Measurements from ENCODE around the gene GRIP2. TPM values are rescaled to one million over a fixed set of nuclear protein-coding genes. Genes with fewer than 3 reads are reported as not detected.

Gene GRIP2
- polyA plus RNA-seq, 1 experiment, result not detected

DNA sequence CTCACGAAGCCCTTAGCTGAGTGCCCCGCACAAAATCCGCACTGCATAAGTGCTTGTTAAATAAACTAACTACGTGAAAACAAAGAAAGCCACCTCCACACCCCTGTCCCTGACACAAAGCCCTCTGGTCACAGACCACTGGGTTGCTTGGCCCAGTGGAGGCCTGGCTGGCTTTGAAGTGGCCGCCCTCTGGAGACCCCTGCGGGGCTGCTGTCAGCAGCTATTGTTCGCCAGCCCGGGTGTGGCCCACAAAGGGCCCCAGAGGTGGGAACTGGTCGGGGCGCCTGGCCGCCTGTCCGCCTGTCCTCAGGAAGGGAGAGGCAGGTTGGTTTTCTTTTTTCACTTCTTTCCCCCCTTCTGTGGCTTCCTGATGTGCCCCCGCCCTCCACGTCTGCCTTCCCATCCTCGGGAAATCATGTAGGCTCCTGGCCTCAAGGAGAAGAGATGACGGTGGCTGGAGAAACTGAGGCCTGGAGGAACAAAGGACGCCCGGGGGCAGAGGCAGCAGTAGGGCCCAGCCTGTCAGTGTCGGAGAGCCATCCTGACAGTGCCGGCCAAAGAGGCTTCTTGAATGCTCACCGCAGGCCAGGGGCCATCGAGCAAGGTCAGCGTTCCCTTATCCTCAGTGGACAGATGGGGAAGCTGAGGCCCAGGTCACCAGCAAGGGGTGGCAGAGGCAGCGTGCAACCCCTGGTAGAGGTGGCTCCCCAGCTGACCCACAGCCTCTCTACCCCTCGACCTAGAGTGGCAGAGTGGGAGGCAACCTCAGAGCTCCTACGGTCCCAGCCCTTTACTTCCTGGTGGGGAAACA lies 76.6 kb downstream of the GRIP2 start:
- no peak overlapping the region for H3K4me3 ChIP-seq (ENCODE audit: low read depth, low read length)
- TF ChIP-seq, protein P1, sequence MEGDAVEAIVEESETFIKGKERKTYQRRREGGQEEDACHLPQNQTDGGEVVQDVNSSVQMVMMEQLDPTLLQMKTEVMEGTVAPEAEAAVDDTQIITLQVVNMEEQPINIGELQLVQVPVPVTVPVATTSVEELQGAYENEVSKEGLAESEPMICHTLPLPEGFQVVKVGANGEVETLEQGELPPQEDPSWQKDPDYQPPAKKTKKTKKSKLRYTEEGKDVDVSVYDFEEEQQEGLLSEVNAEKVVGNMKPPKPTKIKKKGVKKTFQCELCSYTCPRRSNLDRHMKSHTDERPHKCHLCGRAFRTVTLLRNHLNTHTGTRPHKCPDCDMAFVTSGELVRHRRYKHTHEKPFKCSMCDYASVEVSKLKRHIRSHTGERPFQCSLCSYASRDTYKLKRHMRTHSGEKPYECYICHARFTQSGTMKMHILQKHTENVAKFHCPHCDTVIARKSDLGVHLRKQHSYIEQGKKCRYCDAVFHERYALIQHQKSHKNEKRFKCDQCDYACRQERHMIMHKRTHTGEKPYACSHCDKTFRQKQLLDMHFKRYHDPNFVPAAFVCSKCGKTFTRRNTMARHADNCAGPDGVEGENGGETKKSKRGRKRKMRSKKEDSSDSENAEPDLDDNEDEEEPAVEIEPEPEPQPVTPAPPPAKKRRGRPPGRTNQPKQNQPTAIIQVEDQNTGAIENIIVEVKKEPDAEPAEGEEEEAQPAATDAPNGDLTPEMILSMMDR (IDR thresholded peaks at IDR 0.05; ENCODE audit: low read depth, low read length), result no peak
- ChIA-PET POLR2A (no interaction called here), CTCF (interaction anchor here (0.6 to 5.6 kb wide), 5 partner anchors 10 to 285 kb away, joined by 3 to 152 read pairs (median 4); partner anchors contain the start of genes LSM3 and XPC)
- no peak for DNase-seq (ENCODE audit: low read depth, low spot score)
- no peaks in the 10 kb centered on the region for H3K9me3 ChIP-seq (ENCODE audit: control insufficient read depth, insufficient read depth, low read length)
- peak overlapping the region; percentile 11 for H3K27ac ChIP-seq (ENCODE audit: low read depth, low read length)
- H3K27me3 ChIP-seq (ENCODE audit: control insufficient read depth, insufficient read depth, low read length), result no peaks in the 10 kb centered on the region

DNA sequence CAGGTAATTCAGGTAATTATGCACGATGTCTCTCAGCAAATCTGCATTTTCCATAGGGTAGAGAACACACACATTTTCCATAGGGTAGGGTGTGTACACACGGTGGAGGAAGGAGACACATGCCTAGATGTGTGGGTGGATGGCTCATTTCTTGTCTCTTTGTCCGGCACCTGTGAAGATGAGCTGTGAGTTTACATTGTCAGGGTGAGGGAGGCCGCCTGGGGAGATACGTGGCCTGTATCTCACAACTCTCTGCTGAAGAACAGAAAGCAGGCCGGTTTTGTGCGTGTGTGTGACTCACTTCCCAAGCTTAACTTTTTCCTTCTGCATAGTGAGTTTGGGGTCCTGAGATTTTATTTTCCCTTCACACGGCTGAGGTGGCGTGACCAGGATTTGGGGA lies 77.4 kb downstream of the GRIP2 start:
- DNase-seq (ENCODE audit: low read depth, low spot score), result no peak
- CTCF ChIA-PET, result interaction anchor here (0.6 to 5.6 kb wide), 8 partner anchors 53 to 284 kb away, joined by 3 to 152 read pairs (median 4); partner anchors contain the start of genes LSM3 and XPC
- Histone ChIP-seq H3K27me3 (ENCODE audit: control insufficient read depth, insufficient read depth, low read length) (no peaks in the 10 kb centered on the region), H3K4me3 (ENCODE audit: low read depth, low read length) (no peak overlapping the region), H3K9me3 (ENCODE audit: control insufficient read depth, insufficient read depth, low read length) (no peaks in the 10 kb centered on the region), H3K27ac (ENCODE audit: low read depth, low read length) (peak overlapping the region; percentile 11)
- TF ChIP-seq, protein P1 (IDR thresholded peaks at IDR 0.05; ENCODE audit: low read depth, low read length), result no peak
- POLR2A ChIA-PET, result no interaction called here

DNA sequence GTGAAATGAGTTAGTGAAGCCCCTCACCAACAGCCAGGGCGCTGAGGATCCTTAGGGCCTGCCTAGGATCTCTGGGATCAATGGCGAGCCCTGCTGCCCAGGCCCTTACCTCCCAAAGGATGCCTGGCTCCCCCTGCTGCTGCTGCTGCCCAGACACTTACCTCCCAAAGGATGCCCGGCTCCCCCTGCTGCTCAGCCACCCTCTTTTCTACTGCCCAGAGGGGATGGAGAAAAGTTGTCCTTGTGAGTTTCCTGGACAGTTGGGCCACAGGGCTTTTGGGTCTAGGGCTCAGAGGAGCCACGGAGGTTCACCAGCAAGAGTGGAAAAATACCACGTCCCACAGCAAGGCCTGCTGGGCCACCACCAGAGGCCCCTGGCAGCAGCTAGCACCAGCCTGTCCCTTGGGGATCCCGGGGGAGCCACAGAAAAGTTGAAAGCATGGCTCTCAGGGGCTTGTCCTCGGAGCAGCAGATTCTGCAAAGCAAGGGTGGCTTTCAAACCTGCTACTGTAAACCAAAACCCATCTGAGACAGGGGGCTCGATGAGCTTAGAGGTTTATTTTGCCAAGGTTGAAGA lies 78.3 kb downstream of the GRIP2 start:
- Histone ChIP-seq H3K27ac (ENCODE audit: low read depth, low read length) (no peak overlapping the region), H3K9me3 (ENCODE audit: control insufficient read depth, insufficient read depth, low read length) (no peaks in the 10 kb centered on the region), H3K27me3 (ENCODE audit: control insufficient read depth, insufficient read depth, low read length) (no peaks in the 10 kb centered on the region), H3K4me3 (ENCODE audit: low read depth, low read length) (no peak overlapping the region)
- DNase-seq (ENCODE audit: low read depth, low spot score), result peak; percentile 34
- TF ChIP-seq, protein P1 (IDR thresholded peaks at IDR 0.05; ENCODE audit: low read depth, low read length), result peak; percentile 89
- CTCF ChIA-PET, result interaction anchor here (0.6 to 5.6 kb wide), 13 partner anchors 52 to 286 kb away, joined by 3 to 152 read pairs (median 4); partner anchors contain the start of genes LSM3 and XPC
- POLR2A ChIA-PET, result interaction anchor here (1.5 kb wide), 1 partner anchor 9 kb away, joined by 6 read pairs; no protein-coding TSS in a partner anchor

DNA sequence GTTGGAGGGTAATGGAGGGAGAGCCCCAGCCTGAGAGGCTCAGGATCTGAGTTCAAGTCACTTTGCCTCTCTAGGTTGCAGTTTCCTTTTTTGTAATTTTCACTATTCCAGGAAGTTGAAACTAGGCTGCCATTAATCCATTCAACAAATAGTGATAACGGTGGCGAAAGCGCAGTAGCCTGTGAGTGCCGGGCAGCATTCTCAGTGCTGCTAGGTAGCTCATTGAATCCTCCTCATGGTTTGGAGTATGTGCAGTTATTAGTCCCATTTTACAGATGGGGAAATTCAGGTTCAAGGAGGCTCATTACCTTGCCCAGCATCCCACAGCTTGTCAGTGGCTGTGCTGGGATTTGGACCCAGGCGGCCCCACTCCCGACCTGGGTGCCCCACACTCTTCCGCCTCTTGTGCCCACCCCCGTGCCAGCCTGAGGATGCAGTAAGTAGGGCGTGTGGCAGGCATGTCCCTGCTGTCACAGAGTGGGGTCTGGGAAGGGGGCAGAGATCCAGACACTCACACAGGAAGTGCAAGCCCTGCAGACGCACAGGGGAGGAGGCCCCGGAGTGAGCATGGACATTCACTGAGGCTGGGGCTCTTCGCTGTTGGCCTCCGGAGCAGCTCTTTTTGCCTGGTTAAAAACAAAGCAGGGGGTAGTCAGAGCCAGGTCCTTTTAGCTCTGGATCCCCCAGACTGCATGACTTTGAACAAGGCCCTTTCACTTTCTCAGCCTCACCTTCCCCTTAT lies 79.0 kb downstream of the GRIP2 start:
- DNase-seq (ENCODE audit: low read depth, low spot score), result no peak
- POLR2A ChIA-PET, result interaction anchor here (1.5 kb wide), 1 partner anchor 9 kb away, joined by 6 read pairs; no protein-coding TSS in a partner anchor
- no peaks in the 10 kb centered on the region for H3K27me3 ChIP-seq (ENCODE audit: control insufficient read depth, insufficient read depth, low read length)
- TF ChIP-seq, protein P1 (IDR thresholded peaks at IDR 0.05; ENCODE audit: low read depth, low read length), result no peak
- no peak overlapping the region for H3K4me3 ChIP-seq (ENCODE audit: low read depth, low read length)
- H3K9me3 ChIP-seq (ENCODE audit: control insufficient read depth, insufficient read depth, low read length), result no peaks in the 10 kb centered on the region
- H3K27ac ChIP-seq (ENCODE audit: low read depth, low read length), result peak overlapping the region; percentile 61
- CTCF ChIA-PET, result interaction anchor here (0.6 to 5.6 kb wide), 9 partner anchors 172 to 285 kb away, joined by 3 to 152 read pairs (median 5); no protein-coding TSS in a partner anchor

Measured in AG04450 (cell line).